ENCODE results near the gene AGFG1.
"Not testable (repeated sequence)": the region's sequence is repeated elsewhere in the genome, so short reads cannot be mapped to it uniquely, and the experiment has no call there.

AGFG1 gene

GRCh38 chr2:227503433-227504406, 31.8 kb downstream of the AGFG1 start:
- no peak for DNase-seq

GRCh38 chr2:227504700-227505099, 32.7 kb downstream of the AGFG1 start:
- DNase-seq: no peak

- DNase-seq: no peak
Measured at GRCh38 chr2:227506456-227506855, 34.5 kb downstream of the AGFG1 start.

- no peak for DNase-seq
Measured at GRCh38 chr2:227507963-227508362, 36.0 kb downstream of the AGFG1 start.

- no peak for DNase-seq
Measured at GRCh38 chr2:227509076-227509475, 37.1 kb downstream of the AGFG1 start.

GRCh38 chr2:227509824-227510619, 38.1 kb downstream of the AGFG1 start:
- no peak for DNase-seq

GRCh38 chr2:227510620-227510958, 38.6 kb downstream of the AGFG1 start:
- no peak for DNase-seq

- no peak for DNase-seq
Measured at GRCh38 chr2:227511239-227511930, 39.4 kb downstream of the AGFG1 start.

GRCh38 chr2:227511955-227512354, 40.0 kb downstream of the AGFG1 start:
- DNase-seq: no peak

GRCh38 chr2:227513113-227513512, 41.2 kb downstream of the AGFG1 start:
- no peak for DNase-seq

- no peak for DNase-seq
Measured at GRCh38 chr2:227515742-227516141, 43.8 kb downstream of the AGFG1 start.

GRCh38 chr2:227517724-227518123, 45.8 kb downstream of the AGFG1 start:
- no peak for DNase-seq

- DNase-seq: not testable (repeated sequence)
Measured at GRCh38 chr2:227518278-227518865, 46.4 kb downstream of the AGFG1 start.

GRCh38 chr2:227521178-227521577, 49.2 kb downstream of the AGFG1 start:
- not testable (repeated sequence) for DNase-seq

- DNase-seq: no peak
Measured at GRCh38 chr2:227524665-227525064, 52.7 kb downstream of the AGFG1 start.

- DNase-seq: no peak
Measured at GRCh38 chr2:227527351-227527750, 55.4 kb downstream of the AGFG1 start.

GRCh38 chr2:227528803-227529202, 56.8 kb downstream of the AGFG1 start:
- no peak for DNase-seq

GRCh38 chr2:227529871-227530270, 57.9 kb downstream of the AGFG1 start:
- DNase-seq: no peak

GRCh38 chr2:227534714-227535113, 62.8 kb downstream of the AGFG1 start:
- no peak for DNase-seq

- no peak for DNase-seq
Measured at GRCh38 chr2:227536445-227536844, 64.5 kb downstream of the AGFG1 start.

GRCh38 chr2:227539465-227539956, 67.6 kb downstream of the AGFG1 start:
- DNase-seq: no peak

- not testable (repeated sequence) for DNase-seq
Measured at GRCh38 chr2:227540352-227540751, 68.4 kb downstream of the AGFG1 start.

GRCh38 chr2:227545990-227546389, 74.0 kb downstream of the AGFG1 start:
- DNase-seq: no peak
